IPS DF 6.9 (cell line): ENCODE data around the gene SEC16A.
"Not testable (repeated sequence)": the region's sequence is repeated elsewhere in the genome, so short reads cannot be mapped to it uniquely, and the experiment has no call there.

Source experiments
- DNase-seq: peaks from one replicate; pipeline ENCODE4 v3.0.0-alpha.2; 2013; ENCODE audit warnings: low read depth, low spot score
- H3K27ac ChIP-seq: one replicate; pipeline ENCODE4 v1.5.1; 2013; ENCODE audit warnings: low read length, control low read depth
- H3K27me3 ChIP-seq: 2 replicates; pipeline ENCODE4 v1.6.1; 2013; ENCODE audit warnings: mild to moderate bottlenecking, low read length; ENCODE audit not compliant: control insufficient read depth, insufficient read depth
- H3K36me3 ChIP-seq: 2 replicates; pipeline ENCODE4 v1.6.1; 2013; ENCODE audit warnings: low read length; ENCODE audit not compliant: control insufficient read depth, insufficient read depth
- H3K4me1 ChIP-seq: 2 replicates; pipeline ENCODE4 v1.6.1; 2013; ENCODE audit warnings: low read length; ENCODE audit not compliant: control insufficient read depth, insufficient read depth
- H3K4me3 ChIP-seq: 2 replicates; pipeline ENCODE4 v1.5.1; 2013; ENCODE audit warnings: mild to moderate bottlenecking, low read length
- H3K9me3 ChIP-seq: 2 replicates; pipeline ENCODE4 v1.6.1; 2013; ENCODE audit warnings: low read length, inconsistent platforms; ENCODE audit not compliant: control insufficient read depth, insufficient read depth
- WGBS: extraction: QIAGEN DNeasy Blood & Tissue Kit; methylation state at CpG from one replicate; pipeline ENCODE4 v1.1.7; 2013; ENCODE audit warnings: mixed read lengths, missing lambda C conversion rate; ENCODE audit not compliant: insufficient read length, insufficient coverage; 5-methylcytosine and 5-hydroxymethylcytosine counted together

The SEC16A gene

GRCh38 chr9:136410500-136411287 lies 72.1 kb downstream of the SEC16A start, which contains the start of the genes ENTR1 and PMPCA:
Gene ENTR1 (minus strand): TSS chr9:136410614. CDS start chr9:136410397, 217 bp downstream.
Gene PMPCA (plus strand): TSS chr9:136410658. CDS start chr9:136410669, 11 bp downstream.
- Histone ChIP-seq H3K4me1 (no peaks in the 10 kb centered on the region; the same call in 1 of the 2 replicates), H3K27me3 (no peaks in the 10 kb centered on the region), H3K27ac (no peak within 1 kb of the TSS), H3K36me3 (peaks cover 32% of the 10 kb centered on the region), H3K4me3 (peak within 1 kb of the TSS; percentile 82), H3K9me3 (no peaks in the 10 kb centered on the region)
- WGBS = no CpG with 5 or more reads among the region's 83 CpGs
- peak; percentile 60 for DNase-seq

- H3K4me3 ChIP-seq = peak overlapping the region; percentile 82
- H3K27me3 ChIP-seq = no peaks in the 10 kb centered on the region
- no CpG with 5 or more reads among the region's 71 CpGs for whole genome bisulfite sequencing
- no peaks in the 10 kb centered on the region; the same call in 1 of the 2 replicates for H3K4me1 ChIP-seq
- H3K27ac ChIP-seq = no peak overlapping the region
- H3K9me3 ChIP-seq = no peaks in the 10 kb centered on the region
- H3K36me3 ChIP-seq = peaks cover 37% of the 10 kb centered on the region
- DNase-seq = no peak
Measured at GRCh38 chr9:136409557-136410455, 73.0 kb downstream of the SEC16A start.

- DNase-seq = no peak
- H3K4me1 ChIP-seq = no peaks in the 10 kb centered on the region; the same call in 1 of the 2 replicates
- no CpG with 5 or more reads among the region's 7 CpGs for WGBS
- no peaks in the 10 kb centered on the region for H3K9me3 ChIP-seq
- no peak overlapping the region for H3K4me3 ChIP-seq
- H3K36me3 ChIP-seq = peaks cover 34% of the 10 kb centered on the region
- H3K27me3 ChIP-seq = no peaks in the 10 kb centered on the region
- no peak overlapping the region for H3K27ac ChIP-seq
Measured at GRCh38 chr9:136407911-136408310, 74.9 kb downstream of the SEC16A start.

DNA sequence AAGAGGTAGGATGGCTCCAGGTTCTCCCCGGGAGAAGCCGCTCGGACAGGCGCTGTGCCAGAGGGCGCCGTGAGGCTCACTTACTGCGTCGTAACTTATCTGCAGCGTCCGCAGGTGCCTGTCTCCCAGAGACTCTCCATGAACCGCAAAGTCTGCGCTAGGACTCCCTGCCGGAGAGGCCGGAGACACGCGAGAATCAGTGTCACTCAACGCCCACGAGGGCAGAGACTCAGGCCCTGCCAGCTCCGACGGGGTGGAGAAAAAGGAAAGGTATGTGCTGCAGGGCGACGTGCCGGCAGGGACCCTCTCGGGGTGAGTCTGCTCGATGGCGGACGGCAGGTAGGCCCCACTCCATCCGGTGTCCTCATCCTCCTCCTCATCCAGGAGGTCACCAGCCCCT lies 75.8 kb downstream of the SEC16A start:
- peaks cover 32% of the 10 kb centered on the region for H3K36me3 ChIP-seq
- not testable (repeated sequence) for H3K27ac ChIP-seq, H3K4me3 ChIP-seq

DNA sequence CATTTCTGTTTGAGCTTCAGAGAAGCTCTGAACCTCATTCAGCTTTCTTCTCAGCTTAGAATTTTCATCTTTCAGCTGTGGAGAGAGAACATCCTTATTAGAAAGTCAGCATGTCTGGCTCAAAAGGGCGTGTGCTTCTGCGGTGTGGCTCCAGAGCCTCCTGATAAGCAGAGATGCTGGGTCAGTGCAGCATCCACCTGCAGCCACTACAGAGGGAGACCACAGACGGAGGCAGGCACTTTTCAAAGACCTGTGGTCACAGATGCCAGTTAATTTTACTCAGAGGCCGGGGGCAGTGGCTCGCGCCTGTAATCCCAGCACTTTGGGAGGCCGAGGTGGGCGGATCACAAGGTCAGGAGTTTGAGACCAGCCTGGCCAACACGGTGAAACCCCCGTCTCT lies 76.9 kb downstream of the SEC16A start:
- not testable (repeated sequence) for H3K4me1 ChIP-seq, H3K27ac ChIP-seq, DNase-seq, H3K4me3 ChIP-seq, H3K27me3 ChIP-seq, H3K9me3 ChIP-seq
- peaks cover 32% of the 10 kb centered on the region for H3K36me3 ChIP-seq
- no CpG with 5 or more reads among the region's 10 CpGs for WGBS

More for the DNA sequence above, 75.8 kb downstream of the SEC16A start:
- H3K27me3 ChIP-seq, DNase-seq, H3K9me3 ChIP-seq, H3K4me1 ChIP-seq: not testable (repeated sequence)
- no CpG with 5 or more reads among the region's 28 CpGs for WGBS

GRCh38 chr9:136405481-136405880 lies 77.4 kb downstream of the SEC16A start:
- no CpG with 5 or more reads among the region's 7 CpGs for WGBS
- Histone ChIP-seq H3K4me3 (no peak overlapping the region), H3K4me1 (no peaks in the 10 kb centered on the region; the same call in 1 of the 2 replicates), H3K27me3 (no peaks in the 10 kb centered on the region), H3K9me3 (no peaks in the 10 kb centered on the region), H3K27ac (no peak overlapping the region), H3K36me3 (peaks cover 32% of the 10 kb centered on the region)
- DNase-seq = no peak

GRCh38 chr9:136404801-136405136 lies 78.1 kb downstream of the SEC16A start:
- DNase-seq = no peak
- Histone ChIP-seq H3K4me1 (no peaks in the 10 kb centered on the region; the same call in 1 of the 2 replicates), H3K4me3 (no peak overlapping the region), H3K27ac (no peak overlapping the region), H3K27me3 (no peaks in the 10 kb centered on the region), H3K36me3 (peaks cover 32% of the 10 kb centered on the region), H3K9me3 (no peaks in the 10 kb centered on the region)
- WGBS = no CpG with 5 or more reads among the region's 14 CpGs

GRCh38 chr9:136403915-136404800 lies 78.7 kb downstream of the SEC16A start:
- Histone ChIP-seq H3K36me3 (peaks cover 32% of the 10 kb centered on the region), H3K27ac (no peak overlapping the region), H3K4me1 (no peaks in the 10 kb centered on the region), H3K4me3 (no peak overlapping the region), H3K9me3 (no peaks in the 10 kb centered on the region), H3K27me3 (no peaks in the 10 kb centered on the region)
- WGBS = no CpG with 5 or more reads among the region's 32 CpGs
- no peak for DNase-seq

DNA sequence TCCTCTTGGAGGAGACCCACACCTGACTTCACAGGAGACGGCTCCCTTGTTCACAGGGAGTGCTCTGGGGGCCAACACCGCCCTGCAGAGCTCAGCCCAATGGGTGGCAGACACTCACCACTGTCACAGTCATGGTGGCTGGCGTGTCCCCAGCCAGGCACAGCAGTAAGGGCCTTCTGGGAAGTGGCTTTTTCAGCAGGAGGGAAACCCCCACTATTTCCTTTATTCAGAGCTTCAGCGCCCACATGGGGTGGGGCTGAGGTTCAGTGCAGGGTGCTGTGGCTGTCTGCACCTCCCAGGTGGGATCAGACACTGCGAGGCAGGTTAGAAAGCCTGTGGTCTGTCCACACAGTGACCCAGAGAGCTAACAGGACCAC lies 79.3 kb downstream of the SEC16A start:
- no CpG with 5 or more reads among the region's 5 CpGs for WGBS
- peaks cover 30% of the 10 kb centered on the region for H3K36me3 ChIP-seq
- H3K9me3 ChIP-seq = no peaks in the 10 kb centered on the region
- no peak overlapping the region for H3K27ac ChIP-seq
- H3K27me3 ChIP-seq = no peaks in the 10 kb centered on the region
- H3K4me3 ChIP-seq = no peak overlapping the region
- H3K4me1 ChIP-seq = no peaks in the 10 kb centered on the region
- no peak for DNase-seq

DNA sequence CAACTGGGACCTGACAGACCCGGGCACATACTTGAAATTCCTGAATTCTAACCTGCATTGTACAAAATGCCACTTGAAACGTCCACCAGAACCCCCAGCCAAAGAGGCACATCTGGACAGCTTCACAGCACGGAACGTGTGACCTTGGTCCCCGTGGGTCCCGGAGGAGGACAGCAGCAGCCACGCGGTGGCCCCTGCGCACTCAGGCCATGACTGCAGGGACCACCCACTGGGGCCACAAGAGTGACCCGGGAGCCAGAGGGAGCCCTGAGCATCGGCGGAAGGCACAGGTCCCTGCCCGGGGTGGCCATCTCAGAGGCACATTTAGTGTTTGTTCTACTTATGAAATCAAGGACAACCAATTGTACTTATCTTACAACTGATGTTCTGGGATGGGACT lies 80.8 kb downstream of the SEC16A start:
- WGBS = no CpG with 5 or more reads among the region's 13 CpGs
- H3K36me3 ChIP-seq = peaks cover 29% of the 10 kb centered on the region
- H3K4me1 ChIP-seq = no peaks in the 10 kb centered on the region
- no peak overlapping the region for H3K4me3 ChIP-seq
- no peak for DNase-seq
- H3K9me3 ChIP-seq = no peaks in the 10 kb centered on the region
- H3K27ac ChIP-seq = no peak overlapping the region
- H3K27me3 ChIP-seq = no peaks in the 10 kb centered on the region
